ENCODE data around the gene DGKD. TPM values are rescaled to one million over a fixed set of nuclear protein-coding genes. Genes with fewer than 3 reads are reported as not detected.

DGKD gene
- total RNA-seq, 6 experiments from 2014 or later = 6.5 to 16.6 (median 14.2) TPM

GRCh38 chr2:233439191-233439590 lies 84.9 kb downstream of the DGKD start:
- DNase-seq (peak in 2 of 3 donors; percentile 19 to 42), ATAC-seq (no peak)
- Histone ChIP-seq H3K4me1 (no peaks in the 10 kb centered on the region), H3K27ac (no peak overlapping the region), H3K9me3 (no peaks in the 10 kb centered on the region), H3K36me3 (peaks cover 0 to 36% (median 5%) of the 10 kb centered on the region in 4 donors), H3K27me3 (no peaks in the 10 kb centered on the region), H3K4me3 (no peak overlapping the region)
- TF ChIP-seq POLR2A (IDR thresholded peaks at IDR 0.05) = no peak
- TF ChIP-seq, protein P1, sequence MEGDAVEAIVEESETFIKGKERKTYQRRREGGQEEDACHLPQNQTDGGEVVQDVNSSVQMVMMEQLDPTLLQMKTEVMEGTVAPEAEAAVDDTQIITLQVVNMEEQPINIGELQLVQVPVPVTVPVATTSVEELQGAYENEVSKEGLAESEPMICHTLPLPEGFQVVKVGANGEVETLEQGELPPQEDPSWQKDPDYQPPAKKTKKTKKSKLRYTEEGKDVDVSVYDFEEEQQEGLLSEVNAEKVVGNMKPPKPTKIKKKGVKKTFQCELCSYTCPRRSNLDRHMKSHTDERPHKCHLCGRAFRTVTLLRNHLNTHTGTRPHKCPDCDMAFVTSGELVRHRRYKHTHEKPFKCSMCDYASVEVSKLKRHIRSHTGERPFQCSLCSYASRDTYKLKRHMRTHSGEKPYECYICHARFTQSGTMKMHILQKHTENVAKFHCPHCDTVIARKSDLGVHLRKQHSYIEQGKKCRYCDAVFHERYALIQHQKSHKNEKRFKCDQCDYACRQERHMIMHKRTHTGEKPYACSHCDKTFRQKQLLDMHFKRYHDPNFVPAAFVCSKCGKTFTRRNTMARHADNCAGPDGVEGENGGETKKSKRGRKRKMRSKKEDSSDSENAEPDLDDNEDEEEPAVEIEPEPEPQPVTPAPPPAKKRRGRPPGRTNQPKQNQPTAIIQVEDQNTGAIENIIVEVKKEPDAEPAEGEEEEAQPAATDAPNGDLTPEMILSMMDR (IDR thresholded peaks at IDR 0.05) = no peak
- WGBS (ENCODE audit: insufficient coverage, low coverage, low lambda C conversion rate, missing lambda C conversion rate) = 48% methylated on average over 4 of the region's 9 CpGs
- intact Hi-C loops (cut with DNase I) = no loop called here

DNA sequence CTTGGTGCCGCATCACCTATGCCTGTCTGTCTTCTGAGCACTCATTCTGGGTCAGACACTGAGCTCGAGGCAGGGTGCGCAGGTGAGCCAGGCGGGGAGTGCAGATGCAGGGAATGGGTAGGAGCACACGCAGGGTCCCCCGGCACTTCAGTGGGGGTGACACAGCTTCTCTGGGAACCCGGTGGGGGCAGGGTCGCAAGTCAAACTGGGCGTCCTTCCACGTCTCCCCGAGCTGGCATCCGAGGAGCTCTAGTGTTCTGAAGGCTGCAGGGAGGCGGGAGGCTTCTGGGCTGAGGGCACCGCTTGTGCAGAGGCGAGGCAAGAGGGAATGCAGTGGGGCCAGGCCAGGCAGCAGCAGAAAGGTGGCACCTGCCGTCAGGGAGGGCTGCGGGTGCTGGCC lies 86.0 kb downstream of the DGKD start:
- intact Hi-C loops (cut with DNase I) = no loop called here
- 97% methylated on average over 4 of the region's 17 CpGs for WGBS (ENCODE audit: insufficient coverage, low coverage, low lambda C conversion rate, missing lambda C conversion rate)
- Histone ChIP-seq H3K4me3 (no peak overlapping the region), H3K27me3 (no peaks in the 10 kb centered on the region), H3K9me3 (no peaks in the 10 kb centered on the region), H3K4me1 (no peaks in the 10 kb centered on the region), H3K36me3 (peaks cover 0 to 36% (median 5%) of the 10 kb centered on the region in 4 donors), H3K27ac (no peak overlapping the region)
- TF ChIP-seq, protein P1 (IDR thresholded peaks at IDR 0.05) = no peak
- TF ChIP-seq POLR2A (IDR thresholded peaks at IDR 0.05) = no peak
- no peak for ATAC-seq
- peak in 2 of 3 donors; percentile 9 to 37 for DNase-seq

GRCh38 chr2:233440714-233441113 lies 86.4 kb downstream of the DGKD start:
- WGBS (ENCODE audit: insufficient coverage, low coverage, low lambda C conversion rate, missing lambda C conversion rate) = 20% methylated on average over 1 of the region's 9 CpGs
- intact Hi-C loops (cut with DNase I) = no loop called here
- ATAC-seq = no peak

DNA sequence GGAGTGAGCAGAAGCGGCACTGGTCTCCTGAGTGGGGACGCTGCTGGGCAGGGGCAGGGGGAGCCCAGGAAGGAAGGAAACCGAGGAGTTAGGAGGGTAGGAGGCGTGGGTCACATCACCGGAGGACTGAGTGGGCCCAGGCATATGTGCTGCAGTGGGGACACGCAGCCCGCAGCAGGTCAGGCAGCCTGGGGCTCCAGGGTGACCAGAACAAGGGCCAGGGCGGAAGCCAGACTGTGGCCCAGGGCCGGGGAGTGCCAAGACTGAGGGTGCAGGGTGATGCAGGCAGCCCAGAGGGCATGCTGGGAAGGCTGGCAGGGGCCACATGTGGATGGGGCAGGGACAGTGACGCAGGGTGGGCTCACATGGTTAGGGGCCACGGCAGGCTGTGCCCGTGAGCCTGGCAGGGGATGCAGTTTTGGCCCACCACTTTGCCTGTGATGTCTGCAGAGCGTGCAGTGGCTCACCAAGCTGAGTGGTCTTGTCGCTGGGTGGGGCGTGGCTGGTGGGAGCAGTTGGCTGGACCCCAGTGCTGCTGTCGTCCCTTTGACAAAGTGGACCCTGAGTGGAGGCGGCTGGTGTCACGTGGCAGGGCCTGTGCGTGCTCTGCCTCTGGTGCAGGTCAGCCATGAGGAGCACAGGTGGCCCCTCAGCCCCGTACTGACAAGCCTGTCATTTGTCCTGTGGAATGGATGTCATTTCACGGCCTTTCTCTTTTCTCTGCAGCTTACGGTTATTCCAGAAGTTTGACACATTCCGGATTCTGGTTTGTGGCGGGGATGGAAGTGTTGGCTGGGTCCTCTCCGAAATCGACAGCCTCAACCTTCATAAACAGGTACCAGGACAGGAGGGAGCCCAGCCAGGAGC lies 87.1 kb downstream of the DGKD start:
- no peak for TF ChIP-seq POLR2A (IDR thresholded peaks at IDR 0.05)
- TF ChIP-seq, protein P1 (IDR thresholded peaks at IDR 0.05) = no peak
- intact Hi-C loops (cut with DNase I) = no loop called here
- H3K9me3 ChIP-seq = no peaks in the 10 kb centered on the region
- peak in 2 of 3 donors; percentile 14 to 44 for DNase-seq
- peaks cover 0 to 37% (median 6%) of the 10 kb centered on the region in 4 donors for H3K36me3 ChIP-seq
- no peak overlapping the region for H3K27ac ChIP-seq
- no peaks in the 10 kb centered on the region for H3K27me3 ChIP-seq
- WGBS (ENCODE audit: insufficient coverage, low coverage, low lambda C conversion rate, missing lambda C conversion rate) = 94% methylated on average over 6 of the region's 26 CpGs
- H3K4me3 ChIP-seq = no peak overlapping the region
- ATAC-seq = no peak
- H3K4me1 ChIP-seq = no peaks in the 10 kb centered on the region

More at GRCh38 chr2:233440714-233441113, 86.4 kb downstream of the DGKD start:
- Histone ChIP-seq H3K27ac (no peak overlapping the region), H3K4me3 (no peak overlapping the region), H3K4me1 (no peaks in the 10 kb centered on the region), H3K27me3 (no peaks in the 10 kb centered on the region), H3K36me3 (peaks cover 0 to 38% (median 5%) of the 10 kb centered on the region in 4 donors), H3K9me3 (no peaks in the 10 kb centered on the region)
- TF ChIP-seq POLR2A (IDR thresholded peaks at IDR 0.05) = no peak
- TF ChIP-seq, protein P1 (IDR thresholded peaks at IDR 0.05) = no peak
- peak in 1 of 3 donors; percentile 13 for DNase-seq
